Neutrophil (primary cell): ENCODE results near the gene JMJD6.

Experiments used
- H3K27ac ChIP-seq: fragments of 200-600 bp; sonication (generic); 2 replicates; pipeline ENCODE4 v1.5.1; 2016; ENCODE audit warnings: mild to moderate bottlenecking, moderate library complexity
- H3K27me3 ChIP-seq: fragments of 200-600 bp; sonication (generic); 2 replicates; pipeline ENCODE4 v1.6.0; 2016; ENCODE audit warnings: mild to moderate bottlenecking
- H3K36me3 ChIP-seq: fragments of 200-600 bp; sonication (generic); 2 replicates; pipeline ENCODE4 v1.5.1; 2017
- H3K4me1 ChIP-seq, 2 experiments: fragments of 200-600 bp in 1 of 2; sonication (generic) in 1 of 2; 1 replicate in 1 of 2; 2 replicates in 1 of 2; pipeline versions ENCODE4 v1.5.1 to v1.6.1; 2013 to 2016; ENCODE audit warnings: low read depth in 1 of 2, low read length in 1 of 2, mild to moderate bottlenecking in 1 of 2, moderate library complexity in 1 of 2; ENCODE audit not compliant: control insufficient read depth in 1 of 2, insufficient read depth in 1 of 2
- H3K4me3 ChIP-seq, 2 experiments: fragments of 200-600 bp in 1 of 2; sonication (generic) in 1 of 2; 1 replicate in 1 of 2; 2 replicates in 1 of 2; pipeline ENCODE4 v1.5.1; 2013 to 2016; ENCODE audit warnings: low read depth in 1 of 2, low read length in 1 of 2, mild to moderate bottlenecking in 1 of 2, moderate library complexity in 1 of 2
- H3K9me3 ChIP-seq: fragments of 200-600 bp; sonication (generic); 2 replicates; pipeline ENCODE4 v1.5.1; 2016
- CTCF ChIP-seq: fragments of 200-600 bp; sonication (generic); IDR thresholded peaks from 2 replicates; pipeline ENCODE4 v1.5.1; 2016; ENCODE audit warnings: antibody characterized with exemption

The JMJD6 gene

GRCh38 chr17:76691379-76692191 lies 34.8 kb downstream of the JMJD6 start:
- no peaks in the 10 kb centered on the region for H3K36me3 ChIP-seq
- no peaks in the 10 kb centered on the region for H3K27me3 ChIP-seq
- no peaks in the 10 kb centered on the region for H3K4me1 ChIP-seq
- H3K27ac ChIP-seq = no peak overlapping the region
- no peak overlapping the region for H3K4me3 ChIP-seq
- no peaks in the 10 kb centered on the region for H3K9me3 ChIP-seq
- TF ChIP-seq CTCF = no peak

GRCh38 chr17:76690596-76691280 lies 35.7 kb downstream of the JMJD6 start:
- no peaks in the 10 kb centered on the region for H3K27me3 ChIP-seq
- no peak for TF ChIP-seq CTCF
- no peak overlapping the region for H3K4me3 ChIP-seq
- no peaks in the 10 kb centered on the region for H3K4me1 ChIP-seq
- no peaks in the 10 kb centered on the region for H3K36me3 ChIP-seq
- no peak overlapping the region for H3K27ac ChIP-seq
- H3K9me3 ChIP-seq = no peaks in the 10 kb centered on the region

GRCh38 chr17:76689859-76690258 lies 36.5 kb downstream of the JMJD6 start:
- Histone ChIP-seq H3K4me3 (no peak overlapping the region), H3K9me3 (no peaks in the 10 kb centered on the region), H3K27me3 (no peaks in the 10 kb centered on the region), H3K27ac (no peak overlapping the region), H3K4me1 (no peaks in the 10 kb centered on the region), H3K36me3 (no peaks in the 10 kb centered on the region)
- TF ChIP-seq CTCF = no peak

- H3K36me3 ChIP-seq = no peaks in the 10 kb centered on the region
- H3K9me3 ChIP-seq = no peaks in the 10 kb centered on the region
- H3K27me3 ChIP-seq = no peaks in the 10 kb centered on the region
- H3K4me1 ChIP-seq = no peaks in the 10 kb centered on the region
- no peak overlapping the region for H3K27ac ChIP-seq
- TF ChIP-seq CTCF = no peak
- H3K4me3 ChIP-seq = no peak overlapping the region
Observed at GRCh38 chr17:76688165-76688622, 38.2 kb downstream of the JMJD6 start.

GRCh38 chr17:76687298-76688164 lies 38.9 kb downstream of the JMJD6 start:
- Histone ChIP-seq H3K4me3 (no peak overlapping the region), H3K27ac (no peak overlapping the region), H3K9me3 (no peaks in the 10 kb centered on the region), H3K27me3 (no peaks in the 10 kb centered on the region), H3K4me1 (no peaks in the 10 kb centered on the region), H3K36me3 (no peaks in the 10 kb centered on the region)
- no peak for TF ChIP-seq CTCF
